ENCODE measurements around the gene CCNY.

Gene CCNY

GRCh38 chr10:35523670-35524225 lies 187.4 kb downstream of the CCNY start:
- no peaks in the 10 kb centered on the region for H3K27me3 ChIP-seq (replicated peaks; ENCODE audit: insufficient read depth, low read length)
- H3K36me3 ChIP-seq (replicated peaks; ENCODE audit: insufficient read depth, low read length): no peaks in the 10 kb centered on the region
- H3K79me2 ChIP-seq (ENCODE audit: low read length): no peaks in the 10 kb centered on the region
- no peak overlapping the region for H3K4me2 ChIP-seq (ENCODE audit: low read depth, low read length)
- no peaks in the 10 kb centered on the region for H3K9me2 ChIP-seq (replicated peaks; ENCODE audit: insufficient read depth, low read length)
- H3K9ac ChIP-seq (ENCODE audit: low read length): no peak overlapping the region
- no peaks in the 10 kb centered on the region for H3F3A ChIP-seq (ENCODE audit: insufficient read depth, low read length)
- TF ChIP-seq CTCF (IDR thresholded peaks at IDR 0.05; ENCODE audit: low read length): no peak
- no peak overlapping the region for H2AFZ ChIP-seq (ENCODE audit: low read length)
- no peak for DNase-seq
- no peaks in the 10 kb centered on the region for H3K9me3 ChIP-seq (replicated peaks; ENCODE audit: insufficient read depth, low read length)
- no peaks in the 10 kb centered on the region for H4K20me1 ChIP-seq (ENCODE audit: insufficient read depth, low read length)
- no peaks in the 10 kb centered on the region for H3K4me1 ChIP-seq (ENCODE audit: low read length)
- H3K4me3 ChIP-seq (ENCODE audit: low read length): no peak overlapping the region
- H3K27ac ChIP-seq (ENCODE audit: low read length): no peak overlapping the region

DNA sequence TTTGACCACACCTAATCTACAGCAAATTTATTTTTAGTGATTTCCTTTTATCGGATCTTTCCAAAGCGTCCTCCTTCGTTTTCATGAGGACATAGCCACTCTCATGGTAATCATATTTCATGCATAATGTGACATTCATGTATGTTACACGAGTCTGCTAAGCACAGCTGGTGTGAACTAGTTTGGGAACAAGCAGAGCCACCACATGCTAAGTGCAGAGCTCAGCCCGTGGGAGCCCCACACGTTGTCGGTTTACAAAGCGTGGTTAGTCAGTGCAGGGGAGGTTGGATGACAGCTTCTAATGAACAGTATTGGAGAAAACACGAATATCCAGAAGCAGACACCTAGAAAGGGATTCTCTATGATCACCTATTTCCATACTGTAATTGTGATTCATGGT lies 190.4 kb downstream of the CCNY start:
- no peak for DNase-seq
- no peak overlapping the region for H2AFZ ChIP-seq (ENCODE audit: low read length)
- no peaks in the 10 kb centered on the region for H3K36me3 ChIP-seq (replicated peaks; ENCODE audit: insufficient read depth, low read length)
- TF ChIP-seq CTCF (IDR thresholded peaks at IDR 0.05; ENCODE audit: low read length) (no peak), EZH2 (optimal IDR thresholded peaks at IDR 0.05; ENCODE audit: low read depth, low read length) (no peak), EZH2phosphoT487 (IDR thresholded peaks at IDR 0.05; ENCODE audit: low read length) (no peak)
- H3K4me2 ChIP-seq (ENCODE audit: low read depth, low read length): no peak overlapping the region
- no peaks in the 10 kb centered on the region for H3K79me2 ChIP-seq (ENCODE audit: low read length)
- no peaks in the 10 kb centered on the region for H3K9me2 ChIP-seq (replicated peaks; ENCODE audit: insufficient read depth, low read length)
- no peaks in the 10 kb centered on the region for H3K9me3 ChIP-seq (replicated peaks; ENCODE audit: insufficient read depth, low read length)
- H3K9ac ChIP-seq (ENCODE audit: low read length): no peak overlapping the region
- H3K27me3 ChIP-seq (replicated peaks; ENCODE audit: insufficient read depth, low read length): no peaks in the 10 kb centered on the region
- H3F3A ChIP-seq (ENCODE audit: insufficient read depth, low read length): no peaks in the 10 kb centered on the region
- no peak overlapping the region for H3K27ac ChIP-seq (ENCODE audit: low read length)
- no peaks in the 10 kb centered on the region for H3K4me1 ChIP-seq (ENCODE audit: low read length)
- H3K4me3 ChIP-seq (ENCODE audit: low read length): no peak overlapping the region
- no peaks in the 10 kb centered on the region for H4K20me1 ChIP-seq (ENCODE audit: insufficient read depth, low read length)

- DNase-seq: no peak
- Histone ChIP-seq H3K36me3 (replicated peaks; ENCODE audit: insufficient read depth, low read length) (no peaks in the 10 kb centered on the region), H3K9me3 (replicated peaks; ENCODE audit: insufficient read depth, low read length) (no peaks in the 10 kb centered on the region), H3K9me2 (replicated peaks; ENCODE audit: insufficient read depth, low read length) (no peaks in the 10 kb centered on the region), H3K27me3 (replicated peaks; ENCODE audit: insufficient read depth, low read length) (no peaks in the 10 kb centered on the region), H3F3A (ENCODE audit: insufficient read depth, low read length) (no peaks in the 10 kb centered on the region), H4K20me1 (ENCODE audit: insufficient read depth, low read length) (no peaks in the 10 kb centered on the region), H2AFZ (ENCODE audit: low read length) (no peak overlapping the region), H3K9ac (ENCODE audit: low read length) (no peak overlapping the region), H3K27ac (ENCODE audit: low read length) (no peak overlapping the region), H3K4me1 (ENCODE audit: low read length) (no peaks in the 10 kb centered on the region), H3K79me2 (ENCODE audit: low read length) (no peaks in the 10 kb centered on the region), H3K4me2 (ENCODE audit: low read depth, low read length) (no peak overlapping the region), H3K4me3 (ENCODE audit: low read length) (no peak overlapping the region)
- TF ChIP-seq EZH2phosphoT487 (IDR thresholded peaks at IDR 0.05; ENCODE audit: low read length) (no peak), CTCF (IDR thresholded peaks at IDR 0.05; ENCODE audit: low read length) (no peak), EZH2 (optimal IDR thresholded peaks at IDR 0.05; ENCODE audit: low read depth, low read length) (no peak)
Observed at GRCh38 chr10:35532141-35532540, 195.8 kb downstream of the CCNY start.

Measured in MM.1S (cell line).